Measurements from ENCODE around the gene LRBA. TPM values are rescaled to one million over a fixed set of nuclear protein-coding genes. Genes with fewer than 3 reads are reported as not detected.

Gene LRBA
- total and polyA plus RNA-seq, 8 donors = 43.3 to 62.5 (median 52.3) TPM

- intact Hi-C loops (cut with DNase I) = no loop called here
- no peak for ATAC-seq
- H3K4me1 ChIP-seq = no peaks in the 10 kb centered on the region
- no peak for TF ChIP-seq CTCF (IDR thresholded peaks at IDR 0.05)
- H3K36me3 ChIP-seq = no peaks in the 10 kb centered on the region
- H3K4me3 ChIP-seq = no peak overlapping the region
- no peak for DNase-seq
- no peaks in the 10 kb centered on the region for H3K9me3 ChIP-seq
- H3K27ac ChIP-seq = no peak overlapping the region
- no peaks in the 10 kb centered on the region for H3K27me3 ChIP-seq
Observed at GRCh38 chr4:150859453-150859852, 155.6 kb downstream of the LRBA start.

GRCh38 chr4:150855981-150856510 lies 159.0 kb downstream of the LRBA start:
- Histone ChIP-seq H3K36me3 (peaks cover 0 to 9% of the 10 kb centered on the region in 2 donors), H3K27ac (no peak overlapping the region), H3K4me1 (no peaks in the 10 kb centered on the region), H3K4me3 (no peak overlapping the region), H3K27me3 (no peaks in the 10 kb centered on the region), H3K9me3 (no peaks in the 10 kb centered on the region)
- DNase-seq (no peak), ATAC-seq (no peak)
- no peak for TF ChIP-seq CTCF (IDR thresholded peaks at IDR 0.05)
- intact Hi-C loops (cut with DNase I) = no loop called here

GRCh38 chr4:150854600-150854999 lies 160.5 kb downstream of the LRBA start:
- no peak for TF ChIP-seq CTCF (IDR thresholded peaks at IDR 0.05)
- H3K4me1 ChIP-seq = no peaks in the 10 kb centered on the region
- H3K36me3 ChIP-seq = peaks cover 0 to 11% of the 10 kb centered on the region in 2 donors
- no peak for ATAC-seq
- no peak overlapping the region for H3K4me3 ChIP-seq
- H3K9me3 ChIP-seq = no peaks in the 10 kb centered on the region
- DNase-seq = no peak
- H3K27me3 ChIP-seq = no peaks in the 10 kb centered on the region
- H3K27ac ChIP-seq = no peak overlapping the region
- intact Hi-C loops (cut with DNase I) = no loop called here

GRCh38 chr4:150853882-150854281 lies 161.2 kb downstream of the LRBA start:
- ATAC-seq (no peak), DNase-seq (no peak)
- H3K27ac ChIP-seq = no peak overlapping the region

GRCh38 chr4:150852216-150852615 lies 162.9 kb downstream of the LRBA start:
- no peaks in the 10 kb centered on the region for H3K27me3 ChIP-seq
- TF ChIP-seq CTCF (IDR thresholded peaks at IDR 0.05) = no peak
- no peak overlapping the region for H3K4me3 ChIP-seq
- intact Hi-C loops (cut with DNase I) = no loop called here
- peaks cover 0 to 25% of the 10 kb centered on the region in 2 donors for H3K36me3 ChIP-seq
- H3K4me1 ChIP-seq = no peaks in the 10 kb centered on the region
- ATAC-seq = no peak
- no peak overlapping the region for H3K27ac ChIP-seq
- DNase-seq = no peak
- no peaks in the 10 kb centered on the region for H3K9me3 ChIP-seq

More at GRCh38 chr4:150853882-150854281, 161.2 kb downstream of the LRBA start:
- Histone ChIP-seq H3K9me3 (no peaks in the 10 kb centered on the region), H3K4me3 (no peak overlapping the region), H3K27me3 (no peaks in the 10 kb centered on the region), H3K4me1 (no peaks in the 10 kb centered on the region), H3K36me3 (peaks cover 0 to 16% of the 10 kb centered on the region in 2 donors)
- intact Hi-C loops (cut with DNase I) = no loop called here
- TF ChIP-seq CTCF (IDR thresholded peaks at IDR 0.05) = no peak
